Liver (tissue), 9 donors: ENCODE results near the gene CTNNA2. TPM values are rescaled to one million over a fixed set of nuclear protein-coding genes. Genes with fewer than 3 reads are reported as not detected.

ENCODE experiments used
- DNase-seq: peaks from one replicate; pipeline ENCODE4 v3.0.0-alpha.2; 2017; ENCODE audit warnings: low spot score
- H3K27ac ChIP-seq, 2 donors: one replicate each; pipeline ENCODE4 v1.7.0; 2013; ENCODE audit warnings: inconsistent platforms in 2 of 2, low read length in 2 of 2, control low read depth in 1 of 2, low read depth in 1 of 2, mild to moderate bottlenecking in 1 of 2
- H3K27me3 ChIP-seq, 4 donors: one replicate each; pipeline versions ENCODE4 v1.6.1 to v1.7.0; 2013; ENCODE audit warnings: low read length in 3 of 4, inconsistent platforms in 1 of 4, mild to moderate bottlenecking in 1 of 4, moderate library complexity in 1 of 4; ENCODE audit not compliant: control insufficient read depth in 4 of 4, insufficient read depth in 4 of 4
- H3K36me3 ChIP-seq, 4 donors: one replicate each; pipeline versions ENCODE4 v1.6.1 to v1.7.0; 2013; ENCODE audit warnings: low read length in 3 of 4, mild to moderate bottlenecking in 3 of 4, low read depth in 1 of 4, moderate library complexity in 1 of 4; ENCODE audit not compliant: control insufficient read depth in 4 of 4, insufficient read depth in 3 of 4
- H3K4me1 ChIP-seq, 4 donors: one replicate each; pipeline versions ENCODE4 v1.6.1 to v1.7.0; 2013; ENCODE audit warnings: low read length in 3 of 4, mild to moderate bottlenecking in 3 of 4, moderate library complexity in 1 of 4; ENCODE audit not compliant: control insufficient read depth in 4 of 4, insufficient read depth in 4 of 4
- H3K4me3 ChIP-seq, 3 donors: one replicate each; pipeline versions ENCODE4 v1.6.1 to v1.7.0; 2013; ENCODE audit warnings: low read length in 3 of 3, control low read depth in 1 of 3, low read depth in 1 of 3, mild to moderate bottlenecking in 1 of 3
- H3K9ac ChIP-seq, 2 donors: one replicate each; pipeline ENCODE4 v1.7.0; 2013; ENCODE audit warnings: low read length in 2 of 2, mild to moderate bottlenecking in 2 of 2, moderate library complexity in 2 of 2, control low read depth in 1 of 2, low read depth in 1 of 2
- H3K9me3 ChIP-seq, 4 donors: one replicate each; pipeline versions ENCODE4 v1.6.1 to v1.7.0; 2013; ENCODE audit warnings: low read length in 3 of 4; ENCODE audit not compliant: control insufficient read depth in 4 of 4
- ATF3 ChIP-seq: IDR thresholded peaks from 2 replicates; pipeline ENCODE4 v1.6.1; 2016; ENCODE audit warnings: antibody characterized with exemption
- CTCF ChIP-seq: fragments of 150-350 bp; IDR thresholded peaks from 2 replicates; pipeline ENCODE4 v1.5.1; 2017; ENCODE audit warnings: improper control_type of control experiment, low read depth, low read length; ENCODE audit not compliant: missing input control
- EGR1 ChIP-seq, 2 donors: IDR thresholded peaks; 2 replicates each; pipeline ENCODE4 v1.6.1; 2016 to 2018; ENCODE audit warnings: antibody characterized with exemption in 2 of 2, low read depth in 2 of 2
- FOXA1 ChIP-seq: IDR thresholded peaks from 2 replicates; pipeline ENCODE4 v1.6.1; 2016; ENCODE audit warnings: antibody characterized with exemption
- FOXA2 ChIP-seq: IDR thresholded peaks from 2 replicates; pipeline ENCODE4 v1.6.1; 2016; ENCODE audit warnings: antibody characterized with exemption
- GABPA ChIP-seq, 2 donors: IDR thresholded peaks in 1 of 2; conservative IDR thresholded peaks in 1 of 2; 2 replicates each; pipeline ENCODE4 v1.6.1; 2016; ENCODE audit warnings: antibody characterized with exemption in 2 of 2, mild to moderate bottlenecking in 1 of 2, moderate library complexity in 1 of 2
- HNF4A ChIP-seq, 2 donors: conservative IDR thresholded peaks; 2 replicates each; pipeline ENCODE4 v1.6.1; 2016; ENCODE audit warnings: antibody characterized with exemption in 2 of 2, mild to moderate bottlenecking in 2 of 2
- HNF4G ChIP-seq: IDR thresholded peaks from 2 replicates; pipeline ENCODE4 v1.6.1; 2016; ENCODE audit warnings: antibody characterized with exemption
- JUND ChIP-seq, 2 donors: IDR thresholded peaks; 2 replicates each; pipeline ENCODE4 v1.6.1; 2016; ENCODE audit warnings: antibody characterized with exemption in 2 of 2
- MAX ChIP-seq: IDR thresholded peaks from 2 replicates; pipeline ENCODE4 v1.6.1; 2016; ENCODE audit warnings: antibody characterized with exemption
- NR2F2 ChIP-seq: IDR thresholded peaks from 2 replicates; pipeline ENCODE4 v1.6.1; 2016; ENCODE audit warnings: antibody characterized with exemption
- RAD21 ChIP-seq, 2 donors: IDR thresholded peaks; 2 replicates each; pipeline ENCODE4 v1.6.1; 2016; ENCODE audit warnings: antibody characterized with exemption in 2 of 2, mild to moderate bottlenecking in 2 of 2
- REST ChIP-seq: IDR thresholded peaks from 2 replicates; pipeline ENCODE4 v1.6.1; 2016; ENCODE audit warnings: antibody characterized with exemption, mild to moderate bottlenecking
- RXRA ChIP-seq, 2 donors: IDR thresholded peaks; 2 replicates each; pipeline ENCODE4 v1.6.1; 2017 to 2018; ENCODE audit warnings: antibody characterized with exemption in 2 of 2, mild to moderate bottlenecking in 1 of 2
- SP1 ChIP-seq: IDR thresholded peaks from 2 replicates; pipeline ENCODE4 v1.6.1; 2018; ENCODE audit warnings: antibody characterized with exemption, mild to moderate bottlenecking
- TAF1 ChIP-seq: conservative IDR thresholded peaks from 2 replicates; pipeline ENCODE4 v1.6.1; 2016; ENCODE audit warnings: antibody characterized with exemption, mild to moderate bottlenecking
- YY1 ChIP-seq: IDR thresholded peaks from 2 replicates; pipeline ENCODE4 v1.6.1; 2016; ENCODE audit warnings: antibody characterized with exemption, mild to moderate bottlenecking
- WGBS: extraction: QIAGEN DNeasy Blood & Tissue Kit; methylation state at CpG from one replicate; pipeline ENCODE4 v1.1.7; 2013; 5-methylcytosine and 5-hydroxymethylcytosine counted together
- polyA plus RNA-seq, 2 donors: library from polyadenylated mRNA; stranded (reverse) in 1 of 2; unstranded in 1 of 2; fragments of 200-250 nt in 1 of 2; fragments of >200 nt in 1 of 2; fragmentation: Nextera tagmentation in 1 of 2; extraction: Ambion mirVana in 1 of 2; gene quantifications; one replicate each; pipeline versions ENCODE4 v1.2.1 to v1.2.3, GENCODE V29; 2013 to 2015
- total RNA-seq, 2 donors: library from RNA; depleted of rRNA; stranded (reverse); fragments of >200 nt; gene quantifications; one replicate each; pipeline ENCODE4 v1.2.3, GENCODE V29; 2014
- donor health status: healthy.
- donor health status: healthy.
- donor health status: healthy.
- donor health status: healthy.
- donor health status: healthy.

The CTNNA2 gene
- total and polyA plus RNA-seq, 4 donors, result 0.05 TPM; not detected in 3

GRCh38 chr2:79887747-79888374 is 375.0 kb downstream of the CTNNA2 start:
- WGBS, result 30% methylated on average over 7 of the region's 7 CpGs
- H3K9ac ChIP-seq, result no peak overlapping the region
- no peak overlapping the region for H3K4me3 ChIP-seq
- H3K36me3 ChIP-seq, result no peaks in the 10 kb centered on the region
- no peaks in the 10 kb centered on the region for H3K9me3 ChIP-seq
- no peaks in the 10 kb centered on the region for H3K4me1 ChIP-seq
- TF ChIP-seq CTCF (peak; percentile 72), RAD21 (IDR thresholded peaks at IDR 0.05) (peak; percentile 91 to 93), FOXA2 (no peak)
- H3K27ac ChIP-seq, result no peak overlapping the region
- no peaks in the 10 kb centered on the region for H3K27me3 ChIP-seq
- DNase-seq, result no peak

GRCh38 chr2:79892123-79892522 is 379.3 kb downstream of the CTNNA2 start:
- no peaks in the 10 kb centered on the region for H3K27me3 ChIP-seq
- DNase-seq, result no peak
- 57% methylated on average over 2 of the region's 2 CpGs for WGBS
- H3K4me3 ChIP-seq, result no peak overlapping the region
- no peak overlapping the region for H3K9ac ChIP-seq
- no peaks in the 10 kb centered on the region for H3K36me3 ChIP-seq
- TF ChIP-seq TAF1, result no peak
- no peak for TF ChIP-seq NR2F2
- no peak for TF ChIP-seq REST
- TF ChIP-seq JUND (IDR thresholded peaks at IDR 0.05), result no peak
- TF ChIP-seq HNF4G, result no peak
- TF ChIP-seq YY1, result no peak
- no peak for TF ChIP-seq MAX
- TF ChIP-seq RXRA (IDR thresholded peaks at IDR 0.05), result no peak
- no peak for TF ChIP-seq FOXA1
- TF ChIP-seq HNF4A (conservative IDR thresholded peaks at IDR 0.05), result no peak
- TF ChIP-seq ATF3, result no peak
- TF ChIP-seq FOXA2, result no peak
- TF ChIP-seq SP1, result no peak
- no peak for TF ChIP-seq GABPA (IDR thresholded peaks at IDR 0.05 in 1 of 2, conservative IDR thresholded peaks at IDR 0.05 in 1 of 2)
- no peak for TF ChIP-seq EGR1 (IDR thresholded peaks at IDR 0.05; ENCODE audit: low read depth in 2 of 2)
- H3K4me1 ChIP-seq, result no peaks in the 10 kb centered on the region
- H3K27ac ChIP-seq, result no peak overlapping the region
- no peaks in the 10 kb centered on the region for H3K9me3 ChIP-seq
